Stimulated activated CD4-positive, alpha-beta T cell treated with anti-CD3 and anti-CD28 coated beads, Interleukin-1b, Interleukin-23, amount 100 ng/mL, for 4 hours (primary cell): ENCODE data around the gene ACIN1.

Experiments used
- DNase-seq, 2 donors: peaks; one replicate each; pipeline ENCODE4 v3.0.0-alpha.2; 2020; ENCODE audit warnings: low read depth in 2 of 2

ACIN1 gene

GRCh38 chr14:23057757-23058653, 36.9 kb downstream of the ACIN1 start:
- peak; percentile 87 for DNase-seq

GRCh38 chr14:23056956-23057756, 37.8 kb downstream of the ACIN1 start, which contains the start of gene CDH24:
Gene CDH24 (minus strand): TSS chr14:23057520. CDS start chr14:23055733, 1,787 bp downstream.
- DNase-seq = peak; percentile 56 to 58

GRCh38 chr14:23056145-23056955, 38.6 kb downstream of the ACIN1 start:
- peak; percentile 61 to 63 for DNase-seq

- no peak for DNase-seq
These were observed 39.3 kb downstream of the ACIN1 start for GRCh38 chr14:23055621-23056144.

- DNase-seq = no peak
These were observed 39.8 kb downstream of the ACIN1 start for GRCh38 chr14:23055147-23055550.

- DNase-seq = peak in 1 of 2 donors; percentile 20
These were observed 40.7 kb downstream of the ACIN1 start for GRCh38 chr14:23054000-23054811.

GRCh38 chr14:23053426-23053825, 41.5 kb downstream of the ACIN1 start:
- DNase-seq = no peak

GRCh38 chr14:23052671-23053070, 42.3 kb downstream of the ACIN1 start:
- DNase-seq = no peak

- no peak for DNase-seq
These were observed 42.7 kb downstream of the ACIN1 start for GRCh38 chr14:23052182-23052623.

- no peak for DNase-seq
These were observed 43.5 kb downstream of the ACIN1 start for GRCh38 chr14:23051141-23052057.

GRCh38 chr14:23049011-23049410, 45.9 kb downstream of the ACIN1 start:
- no peak for DNase-seq

GRCh38 chr14:23047751-23048693, 46.9 kb downstream of the ACIN1 start:
- no peak for DNase-seq

- DNase-seq = no peak
These were observed 47.8 kb downstream of the ACIN1 start for GRCh38 chr14:23047034-23047634.

GRCh38 chr14:23045419-23046357, 49.2 kb downstream of the ACIN1 start:
- DNase-seq = no peak

- no peak for DNase-seq
These were observed 50.1 kb downstream of the ACIN1 start for GRCh38 chr14:23044840-23045239.

- DNase-seq = no peak
These were observed 51.2 kb downstream of the ACIN1 start for GRCh38 chr14:23043754-23044153.

- no peak for DNase-seq
These were observed 51.8 kb downstream of the ACIN1 start for GRCh38 chr14:23043145-23043544.
